8988T (cell line): ENCODE results near the gene MSI2.

Source experiments
- DNase-seq: peaks from one replicate; pipeline ENCODE4 v3.0.0; 2011

Gene MSI2

GRCh38 chr17:57631871-57632270 is 375.5 kb downstream of the MSI2 start:
- DNase-seq, result no peak

DNA sequence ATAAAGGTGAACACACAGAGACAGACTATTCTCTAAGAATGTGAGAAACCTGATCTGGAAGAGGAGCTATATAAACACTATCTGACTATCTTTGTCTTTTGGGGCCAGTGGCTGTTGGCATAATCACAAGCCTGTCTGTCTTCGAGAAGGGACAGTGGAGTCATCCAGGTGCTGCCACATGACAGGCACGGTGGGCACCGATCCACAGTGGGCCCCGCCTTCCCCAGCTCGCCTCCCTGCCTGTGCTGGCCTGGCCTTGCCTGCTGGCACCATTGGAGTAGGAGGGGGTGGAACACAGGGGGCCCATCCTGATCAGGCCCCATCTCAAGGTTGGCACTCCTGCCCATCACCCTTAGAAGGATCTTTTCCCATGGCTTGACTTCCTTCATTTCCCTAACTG is 376.0 kb downstream of the MSI2 start:
- DNase-seq, result no peak

DNA sequence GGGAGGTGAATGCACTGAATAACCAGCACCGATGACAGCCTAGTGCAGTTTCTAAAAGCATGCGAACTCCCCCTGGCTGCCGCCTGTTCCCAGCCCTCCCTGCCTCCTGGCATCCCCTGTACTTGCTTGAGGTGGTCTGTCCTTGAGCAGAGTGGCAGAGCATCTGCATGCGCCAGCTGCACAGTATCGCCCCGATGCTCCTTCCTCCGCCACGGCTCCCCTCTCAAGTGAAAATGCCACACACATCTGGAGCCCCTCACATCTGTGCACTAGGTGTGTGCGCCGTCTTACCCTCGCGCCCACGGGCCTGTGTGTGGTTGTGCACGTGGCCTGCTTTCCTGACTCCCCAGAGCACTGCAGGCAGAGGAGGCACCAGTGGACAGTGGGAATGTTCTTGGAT is 376.9 kb downstream of the MSI2 start:
- DNase-seq, result no peak

GRCh38 chr17:57634713-57635465 is 378.6 kb downstream of the MSI2 start:
- no peak for DNase-seq

DNA sequence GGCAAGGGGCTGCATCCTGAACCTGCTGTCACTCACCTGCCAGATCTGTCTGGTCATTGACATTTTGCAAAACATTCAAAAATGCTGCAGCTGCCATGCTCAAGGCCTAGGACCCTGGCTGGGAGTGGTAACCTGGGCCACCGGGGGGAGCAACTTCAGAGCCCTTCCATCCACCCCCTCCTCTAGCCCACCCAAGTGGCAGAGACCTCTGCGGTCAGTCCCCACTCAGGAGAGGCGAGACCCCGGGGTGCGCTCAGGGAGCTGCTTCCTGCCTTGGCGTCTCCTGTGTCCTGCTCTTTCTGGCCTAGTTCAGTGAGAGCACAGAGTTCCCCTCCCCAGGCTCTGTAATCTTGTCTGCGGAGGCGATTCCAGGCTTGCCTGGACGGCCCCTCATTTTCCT is 380.0 kb downstream of the MSI2 start:
- DNase-seq, result no peak

DNA sequence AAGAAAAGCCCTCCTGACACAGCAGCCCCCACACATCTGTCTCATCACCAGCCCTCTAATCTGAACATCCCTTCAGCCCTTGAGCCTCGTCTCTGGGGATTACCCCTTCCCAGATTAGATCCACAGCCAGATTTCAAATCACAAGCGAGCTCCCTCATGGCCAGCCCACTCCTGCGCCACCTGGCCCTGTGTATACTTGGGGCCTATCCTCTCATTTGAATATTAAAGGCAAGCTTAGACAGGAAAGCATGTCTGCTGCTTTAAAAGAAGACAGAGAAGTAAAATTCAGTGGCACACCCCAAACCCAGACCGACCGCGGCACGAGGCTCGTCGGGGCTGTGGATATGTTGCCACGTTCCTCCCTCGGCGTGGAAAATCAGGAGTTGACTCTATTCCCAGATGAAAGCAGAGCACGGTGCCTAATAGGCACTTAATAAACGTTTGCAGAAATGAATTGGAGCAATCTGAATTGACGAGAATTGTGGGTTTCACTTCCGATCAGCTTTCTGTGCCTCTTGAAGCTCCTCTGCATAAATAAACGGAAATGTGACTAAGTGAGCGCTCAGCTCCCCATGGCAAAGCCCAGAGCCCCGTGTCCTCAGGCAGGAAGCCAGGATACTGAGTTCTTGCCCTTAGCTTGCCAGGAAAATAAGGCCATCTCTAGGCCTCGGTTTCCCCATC is 380.8 kb downstream of the MSI2 start:
- no peak for DNase-seq

DNA sequence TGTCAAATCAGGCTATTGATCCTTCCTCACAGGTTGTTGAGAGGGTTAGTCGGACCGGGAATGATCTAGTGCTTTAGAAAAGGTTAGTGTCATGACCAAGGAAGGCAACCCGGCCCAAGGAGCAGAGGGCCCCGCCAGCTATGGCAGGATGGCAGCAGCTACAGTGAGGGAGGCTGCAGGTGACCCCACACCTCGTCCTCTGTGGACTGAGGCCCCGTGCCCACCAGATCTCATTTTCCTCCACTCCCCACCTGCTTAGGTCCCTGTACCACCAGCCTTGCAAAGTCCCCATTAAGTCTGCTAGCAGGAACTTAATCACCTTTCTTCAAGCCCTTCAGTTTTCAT is 381.3 kb downstream of the MSI2 start:
- DNase-seq, result no peak

DNA sequence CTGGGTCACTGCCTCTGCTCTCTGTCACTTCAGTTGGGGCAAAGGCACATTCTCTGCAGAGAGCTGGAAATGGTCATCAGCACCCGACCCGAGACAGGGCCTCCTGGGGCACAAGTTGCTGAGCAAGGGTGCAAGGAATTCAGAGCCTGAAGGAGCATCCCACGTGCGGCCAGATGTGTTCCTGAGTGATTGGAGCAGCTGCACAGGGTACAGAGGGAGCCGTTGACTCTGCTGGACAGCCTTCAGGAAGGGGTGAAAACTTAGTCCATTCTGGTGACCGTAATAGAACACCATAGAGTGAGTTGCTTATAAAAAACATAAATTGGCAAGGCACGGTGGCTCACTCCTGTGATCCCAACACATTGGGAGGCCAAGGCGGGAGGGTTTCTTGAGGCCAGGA is 382.0 kb downstream of the MSI2 start:
- DNase-seq, result no peak

GRCh38 chr17:57639381-57639780 is 383.1 kb downstream of the MSI2 start:
- no peak for DNase-seq

GRCh38 chr17:57640079-57640478 is 383.8 kb downstream of the MSI2 start:
- DNase-seq, result no peak

DNA sequence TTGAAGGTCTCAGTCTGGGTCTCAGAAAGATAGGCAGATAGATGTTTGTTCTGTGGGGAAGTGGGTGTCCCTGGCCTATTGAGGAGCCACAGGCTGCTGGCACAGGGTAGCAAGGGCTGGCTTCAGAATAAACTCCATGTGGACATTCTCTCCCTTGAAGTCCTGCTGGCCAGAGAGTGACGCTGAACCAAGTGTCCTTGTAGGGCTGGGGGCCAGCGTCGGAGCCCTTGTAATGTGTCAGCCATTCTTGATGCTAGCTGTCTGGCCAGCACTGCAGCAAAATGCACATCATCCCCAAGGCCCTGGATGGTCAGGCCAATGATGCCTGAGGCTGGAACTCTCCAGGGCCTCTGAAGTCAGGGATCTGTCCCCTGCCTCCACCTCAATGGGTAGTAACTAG is 385.4 kb downstream of the MSI2 start:
- no peak for DNase-seq

- no peak for DNase-seq
Observed at GRCh38 chr17:57643062-57643461, 386.7 kb downstream of the MSI2 start.

DNA sequence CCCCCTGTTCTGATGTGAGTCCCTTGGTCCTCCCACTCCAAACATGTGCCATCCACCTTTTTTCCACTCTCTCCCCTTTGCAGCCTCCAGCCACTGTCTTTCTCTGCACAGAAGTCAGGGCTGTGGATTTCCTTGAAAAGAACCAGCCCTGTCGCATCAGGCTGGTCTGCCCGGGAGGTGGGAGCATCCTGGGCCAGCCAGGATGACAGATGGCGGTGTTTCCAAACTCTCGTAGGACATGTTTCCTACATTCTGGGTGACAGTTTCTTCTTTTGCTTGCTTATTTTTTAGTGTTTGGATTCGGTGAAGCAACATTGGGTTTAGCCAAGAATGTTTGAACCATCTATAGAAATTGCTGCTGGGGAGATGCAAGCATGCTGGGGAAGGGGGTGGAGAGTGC is 388.0 kb downstream of the MSI2 start:
- DNase-seq, result no peak

DNA sequence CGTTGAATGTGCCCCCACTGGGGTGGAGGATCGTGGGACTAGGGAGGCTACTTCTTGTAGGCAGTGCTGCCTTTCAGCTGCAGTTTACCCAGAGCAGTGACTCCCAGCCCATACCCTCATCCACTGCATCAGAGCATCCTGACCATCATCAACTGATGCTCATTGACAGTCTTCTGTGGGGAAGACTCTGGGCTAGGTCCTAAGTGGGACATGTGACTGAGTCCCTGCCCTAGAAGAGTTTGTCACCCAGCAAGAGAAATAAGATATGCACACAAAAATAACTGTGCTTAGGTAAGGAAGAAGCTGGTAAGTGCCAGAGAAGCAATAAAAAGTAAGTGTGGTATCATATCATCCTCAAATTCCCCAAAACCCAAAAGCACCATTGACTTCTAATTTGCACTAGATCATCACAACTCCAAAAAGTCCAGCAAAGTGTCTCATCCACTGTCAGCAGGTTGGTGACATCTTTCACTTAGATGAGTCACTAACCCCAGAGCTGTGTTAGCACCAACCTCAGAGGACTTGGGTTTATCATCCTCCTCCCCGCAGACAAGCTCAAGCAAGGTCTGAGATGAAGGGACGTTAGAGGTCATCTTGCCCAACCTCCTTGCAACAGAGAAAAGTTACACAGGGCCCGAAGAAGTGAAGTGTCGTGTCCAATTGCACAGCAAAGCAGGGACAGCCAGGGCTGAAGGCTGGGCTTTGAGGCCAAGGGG is 389.8 kb downstream of the MSI2 start:
- DNase-seq, result no peak

DNA sequence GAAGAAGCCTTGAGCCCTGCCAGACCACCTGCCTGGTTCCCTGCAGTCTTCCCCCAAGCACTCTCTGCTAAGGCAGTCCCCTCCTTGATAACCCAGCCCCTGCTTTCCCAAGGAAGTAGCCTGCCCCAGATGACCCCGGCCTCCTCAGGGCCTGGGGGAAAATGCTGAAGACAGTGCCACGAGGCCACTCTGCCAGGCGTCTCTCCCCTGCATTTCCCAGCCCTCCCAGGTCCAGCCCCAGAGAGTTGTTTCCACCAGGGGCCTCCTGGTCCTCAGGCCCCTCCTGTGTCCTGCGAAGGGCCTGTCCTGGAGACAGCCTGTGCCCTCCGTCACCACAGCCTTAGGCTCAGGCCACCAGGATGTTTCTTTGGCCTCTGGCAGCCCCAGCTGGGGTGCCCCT is 392.4 kb downstream of the MSI2 start:
- DNase-seq, result no peak

DNA sequence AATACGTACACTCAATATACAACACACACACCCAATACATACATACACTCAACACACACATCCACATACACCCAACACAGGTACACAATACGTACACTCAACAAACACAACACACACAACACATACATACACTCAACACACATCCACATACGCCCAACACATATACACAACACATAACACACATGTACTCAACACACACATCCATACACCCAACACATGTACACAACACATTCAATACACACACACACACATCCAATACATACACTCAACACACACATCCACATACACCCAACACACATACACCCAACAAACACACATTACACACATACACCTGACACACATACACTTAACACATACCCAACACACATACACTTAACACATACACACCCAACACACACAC is 392.9 kb downstream of the MSI2 start:
- DNase-seq, result no peak

DNA sequence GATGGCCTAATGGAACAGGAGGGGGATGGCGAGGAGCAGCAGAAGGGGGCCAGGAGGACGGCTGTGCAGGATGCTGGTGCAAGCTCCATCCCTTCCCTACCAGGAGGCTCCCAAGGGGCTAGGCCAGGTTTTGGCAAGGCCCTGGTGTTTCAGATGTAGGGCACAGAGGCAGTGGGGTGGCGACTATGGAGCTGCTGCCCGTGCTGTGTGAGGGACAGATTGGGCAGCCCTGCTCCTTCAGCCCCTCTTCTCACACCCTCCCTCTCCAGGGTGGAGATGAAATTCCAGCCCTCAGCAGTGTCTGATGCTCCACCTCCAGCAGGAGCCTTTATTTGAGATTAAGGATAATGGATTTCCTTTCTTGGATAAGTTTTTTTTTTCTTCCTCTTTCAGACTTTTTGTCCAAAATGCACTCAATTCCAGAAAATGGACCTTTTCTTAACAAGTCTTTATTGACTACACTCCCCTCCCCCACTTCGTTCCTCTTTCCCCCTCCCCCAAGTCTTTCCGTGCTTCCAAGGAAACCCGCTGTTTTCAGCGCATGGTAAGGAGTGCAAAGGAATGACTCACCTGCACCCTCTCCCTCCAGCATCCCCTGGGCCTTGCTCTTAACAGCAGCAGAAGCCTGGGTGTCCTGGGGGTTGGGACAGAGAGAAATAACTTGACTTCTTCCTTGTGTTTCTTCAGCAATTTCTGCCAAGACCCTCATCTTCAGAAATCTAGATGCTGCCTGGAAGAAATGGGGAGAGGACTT is 393.6 kb downstream of the MSI2 start:
- DNase-seq, result peak; percentile 34

DNA sequence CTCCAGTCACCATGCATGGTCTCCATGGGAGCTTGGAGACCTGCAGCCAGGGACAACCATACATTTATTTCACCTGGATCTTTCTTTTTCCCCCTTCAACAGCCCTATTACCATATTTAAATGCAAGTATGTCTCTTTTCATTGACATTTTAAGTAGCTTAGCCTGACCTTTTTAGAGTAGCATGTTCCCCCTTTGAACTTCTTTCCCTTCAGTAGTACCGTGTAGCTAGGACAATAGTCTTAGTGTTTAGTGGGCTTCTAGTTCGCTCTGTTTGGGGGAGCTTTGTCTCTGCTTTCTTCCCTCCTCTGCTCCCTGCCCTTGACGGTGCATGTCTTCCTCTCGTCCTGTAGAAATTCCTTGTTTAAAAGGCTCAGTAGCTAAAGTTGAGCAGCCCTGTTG is 394.2 kb downstream of the MSI2 start:
- DNase-seq, result no peak

DNA sequence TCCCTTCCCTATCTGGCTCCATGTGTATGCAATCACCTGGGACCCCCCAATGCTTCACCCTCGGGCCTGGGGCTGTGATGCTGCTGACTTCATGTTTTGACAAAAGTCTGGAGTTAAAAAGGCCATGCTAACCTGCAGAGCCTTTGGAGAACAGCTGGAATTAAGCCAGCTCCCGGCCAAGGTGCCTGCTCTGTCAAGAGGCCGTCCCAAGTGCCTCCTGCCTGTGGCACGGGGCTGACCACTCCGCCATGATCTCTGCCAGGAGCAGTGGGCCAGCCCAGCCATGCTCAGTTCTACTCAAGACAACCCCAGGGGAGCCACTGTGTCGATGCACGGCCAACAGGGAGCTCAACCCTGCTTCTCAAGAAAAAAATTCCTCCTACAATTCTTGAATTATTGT is 395.1 kb downstream of the MSI2 start:
- DNase-seq, result no peak

- no peak for DNase-seq
Observed at GRCh38 chr17:57651996-57652395, 395.7 kb downstream of the MSI2 start.

- DNase-seq, result no peak
Observed at GRCh38 chr17:57652811-57653210, 396.5 kb downstream of the MSI2 start.

DNA sequence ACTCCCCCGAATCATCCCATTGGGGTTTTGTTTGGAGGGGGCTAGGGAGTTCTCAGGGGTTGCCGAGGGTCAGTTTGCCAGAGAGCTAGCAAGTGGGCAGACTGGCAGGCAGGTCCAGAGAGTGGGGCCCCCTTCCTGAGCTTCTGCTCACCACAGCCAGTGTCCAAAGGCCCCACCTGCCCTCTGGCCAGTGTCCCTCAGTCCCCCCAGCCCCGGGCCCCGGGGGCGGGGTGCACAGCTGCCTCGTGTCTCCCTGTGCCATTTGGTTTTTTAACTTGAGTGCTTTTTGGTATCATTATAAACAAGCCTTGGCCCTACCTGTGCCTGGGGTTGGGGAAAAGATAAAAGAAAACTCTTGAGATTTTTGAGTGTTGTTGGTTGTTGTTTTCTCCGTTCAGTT is 397.0 kb downstream of the MSI2 start:
- no peak for DNase-seq

DNA sequence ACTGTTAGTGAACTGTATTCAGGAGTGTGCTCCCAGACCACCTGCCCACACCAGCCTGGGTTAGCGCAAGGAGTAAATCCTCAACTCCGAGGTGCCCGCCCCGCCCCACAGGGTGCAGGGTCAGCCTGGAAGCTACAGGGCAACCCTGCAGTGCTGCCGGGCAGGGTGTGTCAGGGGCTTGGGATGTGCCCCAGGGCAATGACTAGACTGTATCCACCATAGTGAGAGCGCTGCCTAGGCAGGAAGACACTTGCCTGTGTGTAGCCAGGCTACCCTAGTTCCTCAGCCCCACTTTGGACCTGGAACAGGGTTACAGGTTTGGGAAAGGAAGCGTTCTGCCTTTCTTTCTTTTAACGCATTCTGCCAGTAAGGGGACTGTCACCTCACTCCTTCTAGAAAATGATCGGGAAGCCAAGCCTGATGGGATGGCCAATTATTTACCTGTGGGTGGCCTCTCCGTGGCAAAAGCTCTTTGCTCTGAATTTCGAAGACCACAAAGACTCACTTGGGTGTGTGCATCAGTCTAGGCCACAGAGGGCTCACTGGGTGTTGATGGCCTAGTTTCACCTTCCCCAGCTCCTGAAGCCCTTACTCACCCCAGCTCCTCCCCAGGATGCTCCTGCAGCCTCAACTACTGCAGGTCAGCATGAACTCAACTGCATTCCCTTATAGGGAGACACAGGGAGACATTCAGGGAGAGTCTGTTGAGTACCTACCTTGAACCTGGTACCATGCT is 397.9 kb downstream of the MSI2 start:
- DNase-seq, result no peak
